COR-L47 (cell line): ENCODE measurements around the gene PTCRA.
"Not testable (repeated sequence)": the region's sequence is repeated elsewhere in the genome, so short reads cannot be mapped to it uniquely, and the experiment has no call there.

Experiments used
- DNase-seq: peaks from one replicate; lab custom pipeline; 2025; lab: John Stamatoyannopoulos, UW

Gene PTCRA

DNA sequence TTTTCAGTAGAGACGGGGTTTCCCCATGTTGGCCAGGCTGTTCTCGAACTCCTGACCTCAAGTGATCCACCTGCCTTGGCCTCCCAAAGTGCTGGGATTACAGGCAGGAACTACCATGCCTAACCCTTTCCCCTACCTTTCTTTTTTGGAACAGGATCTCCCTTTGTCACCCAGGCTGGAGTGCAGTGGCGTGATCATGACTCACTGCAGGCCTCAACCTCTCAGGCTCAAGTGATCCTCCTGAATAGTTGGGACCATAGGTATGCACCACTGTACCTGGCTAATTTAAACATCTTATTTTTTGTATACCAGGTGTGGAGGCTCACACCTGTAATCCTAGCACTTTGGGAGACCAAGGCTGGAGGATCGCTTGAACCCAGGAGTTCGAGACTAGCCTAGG, 25.5 kb downstream of the PTCRA start:
- not testable (repeated sequence) for DNase-seq

DNA sequence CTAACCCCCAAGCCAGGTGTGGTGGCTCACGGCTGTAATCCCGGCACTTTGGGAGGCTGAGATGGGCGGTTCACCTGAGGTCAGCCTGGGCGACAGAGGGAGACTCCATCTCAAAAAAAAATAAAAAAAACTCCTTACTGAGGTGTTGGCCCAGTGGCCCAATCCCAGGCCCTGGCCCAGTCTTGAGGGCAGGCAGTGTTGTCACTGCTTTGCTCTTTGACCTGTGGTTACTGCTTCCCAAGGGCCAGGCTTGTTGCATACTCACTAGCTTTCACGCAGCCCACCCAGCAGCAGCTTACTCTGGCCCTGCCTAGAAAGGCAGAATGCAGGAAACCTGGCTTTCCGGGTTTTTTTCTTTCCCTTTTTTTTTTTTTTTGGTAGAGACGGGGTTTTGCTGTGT, 26.6 kb downstream of the PTCRA start:
- DNase-seq: no peak

DNA sequence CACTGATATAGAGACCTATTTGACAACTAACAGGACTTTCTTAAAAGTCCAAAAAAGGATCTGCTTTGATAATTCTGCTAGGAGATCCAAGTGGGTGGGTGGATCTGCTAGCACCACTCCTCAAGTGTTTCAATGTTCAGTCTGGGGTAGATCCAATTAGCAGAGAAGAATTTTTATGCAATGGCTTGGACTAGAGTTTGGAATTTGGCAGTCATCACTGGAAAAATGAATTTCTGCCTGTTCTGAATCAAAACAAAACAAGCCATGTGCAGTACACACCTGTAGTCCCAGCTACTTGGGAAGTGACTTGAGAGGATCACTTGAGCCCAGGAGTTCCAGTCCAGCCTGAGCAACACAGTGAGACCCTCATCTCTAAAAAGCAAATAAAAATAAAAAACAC, 32.1 kb downstream of the PTCRA start:
- DNase-seq: no peak

DNA sequence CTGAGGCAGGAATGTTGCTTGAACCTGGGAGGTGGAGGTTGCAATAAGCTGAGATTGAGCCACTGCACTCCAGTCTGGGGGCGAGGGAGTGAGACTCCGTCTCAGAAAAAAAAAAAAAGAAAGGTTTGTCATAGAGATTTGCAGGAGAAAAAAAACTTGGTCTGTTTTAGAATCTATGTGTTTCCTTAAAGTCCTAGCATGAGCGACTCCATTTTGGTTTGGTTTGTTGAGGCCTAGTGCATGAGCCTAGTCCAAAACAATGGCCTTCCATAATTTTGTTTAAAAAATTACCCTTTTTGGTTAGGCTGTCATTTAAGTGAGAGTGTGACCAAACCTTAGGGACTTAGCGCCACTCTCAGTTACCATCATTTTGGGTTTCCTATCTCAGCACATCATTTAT, 36.5 kb downstream of the PTCRA start:
- DNase-seq: no peak

DNA sequence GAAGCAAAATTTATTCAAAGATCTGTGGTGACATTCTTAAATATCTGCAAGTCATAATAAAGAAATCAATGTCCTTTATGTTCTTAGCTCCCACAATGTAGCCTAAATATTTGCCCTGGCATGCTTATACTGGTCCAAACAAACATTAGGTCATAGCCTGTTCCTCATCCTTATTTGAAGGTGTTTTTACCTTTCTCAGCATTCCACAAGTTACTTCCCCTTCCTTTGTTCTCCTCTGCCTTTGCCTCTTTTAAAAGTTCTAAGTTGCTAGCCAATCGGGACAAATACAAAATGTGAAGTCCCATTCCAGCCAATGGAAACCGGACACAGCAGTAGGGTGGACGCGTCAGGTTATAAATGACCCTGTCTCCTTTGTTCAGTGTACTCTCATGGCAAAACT, 38.6 kb downstream of the PTCRA start:
- DNase-seq: not testable (repeated sequence)

DNA sequence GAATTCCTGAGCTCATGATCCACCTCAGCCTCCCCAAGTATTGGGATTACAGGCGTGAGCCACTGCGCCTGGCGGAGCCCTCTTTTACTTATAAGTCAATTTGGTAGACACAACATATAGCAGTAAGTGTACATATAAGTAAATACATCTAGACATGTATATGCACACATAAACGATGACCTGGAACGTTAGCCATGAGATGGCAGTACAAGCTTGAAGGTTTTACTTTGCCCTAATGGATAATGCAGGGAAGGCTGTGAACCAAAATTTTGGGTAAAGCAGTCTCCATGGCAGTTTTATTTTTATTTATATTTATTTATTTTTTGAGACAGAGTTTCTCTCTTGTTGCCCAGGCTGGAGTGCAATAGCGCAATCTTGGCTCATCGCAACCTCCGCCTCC, 42.3 kb downstream of the PTCRA start:
- DNase-seq: no peak

DNA sequence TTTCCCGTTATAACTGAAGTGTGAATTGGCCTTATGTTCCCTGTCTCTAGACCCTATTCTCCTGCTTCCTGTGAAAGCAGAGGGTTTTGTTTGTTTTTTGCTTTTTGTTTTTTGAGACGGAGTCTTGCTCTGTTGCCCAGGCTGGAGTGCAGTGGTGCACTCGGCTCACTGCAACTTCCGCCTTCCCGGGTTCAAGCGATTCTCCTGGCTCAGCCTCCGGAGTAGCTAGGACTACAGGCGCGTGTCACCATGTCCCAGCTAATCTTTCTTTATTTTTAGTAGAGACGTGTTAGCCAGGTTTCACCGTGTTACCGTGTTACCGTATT, 44.0 kb downstream of the PTCRA start:
- no peak for DNase-seq

DNA sequence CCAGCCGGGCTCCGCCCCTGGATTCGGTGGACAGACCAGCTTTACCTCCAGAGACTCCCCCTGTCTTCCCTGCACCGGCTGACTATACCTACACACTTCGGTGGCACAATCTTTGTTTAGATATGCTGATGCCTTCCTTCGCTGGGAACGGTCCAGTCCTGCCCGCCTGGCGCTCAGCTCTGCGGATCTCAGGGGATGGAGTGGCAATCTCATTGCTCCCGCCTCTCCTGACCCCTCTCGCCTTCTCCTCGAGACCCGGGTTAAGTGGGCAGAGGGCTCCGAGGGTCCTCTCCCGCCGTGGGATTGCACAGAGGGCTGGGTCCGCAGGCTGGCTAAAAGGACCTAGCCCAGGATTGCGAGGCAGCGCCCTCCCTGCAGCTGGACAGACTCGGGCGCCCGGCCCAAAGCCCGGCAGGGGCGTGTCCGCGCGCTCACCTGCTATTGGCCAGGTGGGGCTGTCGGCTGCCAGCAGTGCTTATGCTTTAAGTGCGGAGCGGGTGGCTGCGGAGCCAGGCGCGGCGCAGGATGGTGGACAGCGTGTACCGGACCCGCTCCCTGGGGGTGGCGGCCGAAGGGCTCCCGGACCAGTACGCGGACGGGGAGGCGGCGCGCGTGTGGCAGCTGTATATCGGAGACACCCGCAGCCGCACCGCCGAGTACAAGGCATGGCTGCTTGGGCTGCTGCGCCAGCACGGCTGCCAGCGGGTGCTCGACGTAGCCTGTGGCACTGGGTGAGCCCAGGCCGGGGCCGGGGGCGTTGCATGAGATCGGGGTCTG, 44.6 kb downstream of the PTCRA start, which contains the start of gene GNMT:
GNMT (plus strand) TSS at position 512 of the 777 bp plus-strand sequence; CDS start at position 526, 14 bp downstream.
- DNase-seq: peak; percentile 64

DNA sequence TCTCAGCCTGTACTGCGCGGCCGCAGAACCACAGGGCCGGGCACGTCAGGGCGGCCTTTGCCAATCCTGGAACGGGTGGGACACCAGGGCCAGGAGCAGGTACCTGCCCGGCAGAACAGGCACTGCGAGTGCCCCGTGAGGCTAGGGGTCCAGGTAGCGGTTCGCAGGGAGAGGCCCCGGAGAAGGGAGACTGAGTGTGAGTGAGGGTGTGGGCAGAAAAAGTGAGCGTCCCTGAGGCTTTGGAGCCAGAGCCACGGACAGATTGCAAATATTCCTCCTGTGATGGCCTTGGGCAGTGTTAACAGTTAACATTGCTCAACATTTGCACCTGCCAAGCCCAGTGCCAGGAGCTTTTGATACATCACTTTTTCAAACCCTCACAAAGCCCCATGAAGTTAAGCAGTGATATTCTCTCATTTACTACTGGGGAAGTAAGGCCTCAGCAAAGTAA, 45.2 kb downstream of the PTCRA start:
- DNase-seq: no peak

DNA sequence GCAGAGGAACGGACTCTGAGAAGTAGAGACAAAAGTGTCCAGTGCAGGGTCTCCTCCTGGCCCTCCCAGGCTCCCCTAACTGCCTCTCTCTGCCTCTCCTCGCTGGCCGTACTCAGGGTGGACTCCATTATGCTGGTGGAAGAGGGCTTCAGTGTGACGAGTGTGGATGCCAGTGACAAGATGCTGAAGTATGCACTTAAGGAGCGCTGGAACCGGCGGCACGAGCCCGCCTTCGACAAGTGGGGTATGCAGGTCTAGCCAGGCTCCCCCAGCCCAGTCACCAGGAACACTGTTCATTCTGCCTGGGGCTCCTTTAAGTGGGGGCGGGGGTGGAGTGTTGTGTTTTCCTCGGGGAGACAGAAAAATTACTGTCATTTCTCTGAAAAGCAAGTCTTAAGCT, 46.2 kb downstream of the PTCRA start:
- DNase-seq: no peak

DNA sequence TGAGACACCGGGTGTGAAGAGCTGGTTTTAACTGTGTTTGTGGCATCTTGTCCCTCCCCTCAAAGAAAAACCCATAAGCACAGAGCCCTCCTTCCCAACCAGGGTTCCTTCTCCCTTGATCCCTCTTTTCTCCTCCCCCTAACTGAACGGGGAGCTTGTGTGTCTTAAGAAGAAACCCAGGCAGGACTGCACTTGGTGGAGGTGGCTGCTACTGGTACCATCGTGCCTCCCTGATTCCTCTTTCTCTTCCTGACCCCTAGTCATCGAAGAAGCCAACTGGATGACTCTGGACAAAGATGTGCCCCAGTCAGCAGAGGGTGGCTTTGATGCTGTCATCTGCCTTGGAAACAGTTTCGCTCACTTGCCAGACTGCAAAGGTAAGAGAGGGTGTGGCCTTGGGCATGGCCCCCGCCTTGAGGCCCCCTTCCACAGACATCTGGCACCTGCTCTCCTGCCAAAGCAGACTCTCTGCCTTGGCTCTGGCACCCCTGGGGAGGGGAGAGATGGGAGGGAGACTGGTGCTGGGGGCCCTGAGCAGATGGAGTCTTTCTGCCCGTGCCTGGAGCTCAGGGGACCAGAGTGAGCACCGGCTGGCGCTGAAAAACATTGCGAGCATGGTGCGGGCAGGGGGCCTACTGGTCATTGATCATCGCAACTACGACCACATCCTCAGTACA, 46.8 kb downstream of the PTCRA start:
- DNase-seq: no peak

DNA sequence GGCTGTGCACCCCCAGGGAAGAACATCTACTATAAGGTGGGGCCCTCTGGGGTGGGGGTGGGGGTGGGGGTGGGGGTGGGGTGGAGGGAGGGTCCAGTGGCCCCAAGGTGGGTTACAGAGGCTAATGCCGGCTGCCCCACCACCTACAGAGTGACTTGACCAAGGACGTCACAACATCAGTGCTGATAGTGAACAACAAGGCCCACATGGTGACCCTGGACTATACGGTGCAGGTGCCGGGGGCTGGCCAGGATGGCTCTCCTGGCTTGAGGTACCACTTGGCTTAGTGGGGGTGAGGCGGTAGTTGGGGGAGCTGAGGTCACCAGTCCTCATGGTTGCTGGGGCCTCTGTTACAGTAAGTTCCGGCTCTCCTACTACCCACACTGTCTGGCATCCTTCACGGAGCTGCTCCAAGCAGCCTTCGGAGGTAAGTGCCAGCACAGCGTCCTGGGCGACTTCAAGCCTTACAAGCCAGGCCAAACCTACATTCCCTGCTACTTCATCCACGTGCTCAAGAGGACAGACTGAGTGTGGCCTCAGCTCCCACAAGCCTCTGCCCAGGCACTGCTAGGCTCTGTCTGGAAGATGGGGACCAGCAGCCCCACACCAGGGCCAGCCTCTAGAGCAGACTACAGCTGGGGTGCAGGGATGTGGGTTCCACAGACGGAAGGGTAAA, 47.5 kb downstream of the PTCRA start:
- no peak for DNase-seq

DNA sequence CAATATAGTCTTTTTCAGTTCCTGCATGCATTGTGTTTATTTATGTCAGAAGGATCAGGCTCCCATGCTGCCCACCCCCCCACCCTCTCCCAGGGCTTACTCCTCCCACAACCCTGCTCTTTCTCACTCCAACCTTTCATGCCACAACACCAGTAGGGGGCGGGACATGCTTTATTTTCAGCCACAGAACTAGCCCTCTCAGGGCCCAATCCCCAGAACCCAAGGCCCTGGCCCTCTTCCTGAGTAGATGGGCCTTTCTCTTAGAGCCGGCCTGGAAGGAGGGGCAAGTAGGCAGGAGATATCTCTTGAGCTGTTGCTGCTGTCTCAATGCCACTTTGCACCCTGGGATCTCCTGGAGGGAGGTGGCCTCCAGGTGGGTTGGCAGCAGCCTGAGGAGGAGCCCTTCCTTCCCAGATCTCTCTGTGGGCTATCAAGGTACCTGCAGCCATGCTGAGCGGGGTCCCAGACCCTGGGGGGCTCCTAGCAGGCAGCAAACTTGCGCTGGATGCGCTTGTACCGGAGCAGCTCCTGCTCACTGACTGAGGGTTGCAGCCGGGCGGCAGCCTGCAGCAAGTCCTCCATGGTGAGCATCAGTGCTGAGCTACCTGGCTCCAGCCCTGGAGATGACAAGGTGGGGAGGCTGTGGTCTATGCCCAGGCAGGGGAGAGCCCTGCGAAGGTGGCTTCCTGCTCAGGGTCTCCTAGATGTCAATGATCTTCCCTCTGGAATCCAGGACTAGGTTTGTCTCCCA, 48.2 kb downstream of the PTCRA start:
- peak; percentile 34 for DNase-seq

DNA sequence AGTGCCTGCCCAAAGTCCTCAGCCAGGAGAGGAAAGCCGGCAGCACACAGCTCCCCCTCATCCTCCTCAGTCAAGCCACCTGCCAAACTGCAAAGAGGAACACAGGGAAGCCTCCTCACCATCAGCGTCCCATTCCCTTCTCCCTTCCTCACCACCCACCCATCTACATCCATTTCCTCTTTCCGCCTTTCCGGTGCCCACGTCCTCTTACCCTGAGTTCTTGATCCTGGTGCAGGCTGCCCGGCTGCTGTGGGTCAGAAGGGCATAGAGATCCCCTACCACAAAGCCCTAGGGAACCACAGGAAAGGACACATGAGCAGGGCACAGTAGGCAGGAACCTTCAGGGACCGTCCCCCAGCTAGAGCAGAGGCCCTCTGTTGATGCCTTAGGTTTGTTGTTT, 50.7 kb downstream of the PTCRA start:
- no peak for DNase-seq

DNA sequence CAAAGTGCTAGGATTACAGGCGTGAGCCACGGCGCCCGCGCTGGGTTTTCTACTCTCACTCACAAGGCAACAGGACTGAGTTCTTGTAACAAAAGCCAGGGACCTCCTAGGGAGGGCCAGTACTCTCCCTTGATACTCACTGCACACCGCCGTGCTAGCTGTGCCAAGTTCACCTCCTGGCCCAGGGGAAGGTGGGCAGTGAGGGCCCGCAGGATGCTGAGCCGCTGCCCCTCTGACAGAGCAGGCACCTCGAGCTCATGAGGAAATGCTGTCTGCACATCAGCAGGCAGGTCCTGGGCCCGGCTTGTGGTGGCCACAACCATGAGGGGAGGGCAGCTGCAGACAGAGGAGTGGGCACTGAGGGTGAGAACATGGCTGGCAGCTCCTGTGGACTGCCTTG, 51.4 kb downstream of the PTCRA start:
- no peak for DNase-seq

DNA sequence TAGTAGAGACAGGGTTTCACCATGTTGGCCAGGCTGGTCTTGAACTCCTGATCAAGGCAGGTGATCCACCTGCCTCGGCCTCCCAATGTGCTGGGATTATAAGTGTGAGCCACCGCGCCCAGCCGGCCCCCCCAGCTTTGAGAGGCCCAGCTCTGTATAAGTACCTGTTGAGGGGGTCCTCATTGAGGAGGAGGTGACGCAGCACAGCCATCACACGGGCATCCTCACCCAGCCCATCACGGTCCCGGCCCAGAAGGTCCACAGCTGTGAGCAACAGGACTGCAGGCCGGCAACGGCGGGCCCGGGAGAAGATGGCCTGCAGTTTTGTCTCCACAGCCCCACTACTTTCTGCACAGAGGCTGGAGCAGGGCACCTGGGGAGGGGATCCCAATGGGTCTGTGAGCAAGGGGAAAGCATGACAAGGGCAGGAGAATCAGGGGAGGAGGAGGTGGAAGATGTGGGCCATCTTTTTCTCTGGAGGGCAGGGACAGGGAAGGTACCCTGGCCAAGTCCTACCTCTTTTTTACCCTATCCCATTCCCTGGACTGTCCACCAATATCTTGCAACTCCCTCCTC, 52.4 kb downstream of the PTCRA start:
- no peak for DNase-seq

DNA sequence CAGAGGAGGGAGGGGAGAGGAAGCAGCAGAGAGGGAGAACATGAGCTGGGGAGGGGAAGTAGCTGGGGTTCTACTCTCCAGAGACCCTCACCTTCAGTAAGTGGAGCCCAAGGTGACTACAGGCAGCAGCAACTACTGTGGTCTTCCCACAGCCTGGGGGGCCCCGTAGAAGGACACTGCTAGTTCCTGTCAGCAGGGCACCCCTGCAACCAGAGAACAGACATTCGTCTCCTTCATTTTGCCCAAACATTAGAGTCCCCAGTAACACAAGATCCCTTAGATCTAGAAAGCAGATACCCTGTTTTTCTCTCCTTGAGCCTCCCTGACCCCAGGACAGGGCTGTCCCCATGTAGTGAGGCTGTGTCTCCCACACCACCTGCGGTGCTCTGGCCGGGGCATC, 52.9 kb downstream of the PTCRA start:
- DNase-seq: no peak

DNA sequence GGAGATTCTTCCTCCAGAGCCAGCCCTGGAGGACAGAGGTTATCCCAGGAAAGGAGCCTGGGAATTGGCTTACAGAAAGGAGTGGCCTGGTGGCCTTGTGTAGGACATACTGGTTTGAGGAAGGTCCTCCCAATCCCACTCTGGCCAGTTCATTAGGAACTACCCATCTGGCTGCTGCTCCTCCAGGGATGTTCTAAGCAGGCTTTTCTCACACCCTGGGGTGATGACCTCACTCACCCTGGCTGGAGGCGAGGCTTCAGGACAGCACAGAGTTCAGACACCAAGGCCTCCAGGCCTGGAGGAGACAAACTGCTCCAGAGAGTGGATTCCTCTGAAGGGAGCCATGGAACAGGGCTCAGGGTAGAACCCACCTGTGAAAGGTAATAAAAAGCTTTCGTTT, 53.6 kb downstream of the PTCRA start:
- DNase-seq: no peak

DNA sequence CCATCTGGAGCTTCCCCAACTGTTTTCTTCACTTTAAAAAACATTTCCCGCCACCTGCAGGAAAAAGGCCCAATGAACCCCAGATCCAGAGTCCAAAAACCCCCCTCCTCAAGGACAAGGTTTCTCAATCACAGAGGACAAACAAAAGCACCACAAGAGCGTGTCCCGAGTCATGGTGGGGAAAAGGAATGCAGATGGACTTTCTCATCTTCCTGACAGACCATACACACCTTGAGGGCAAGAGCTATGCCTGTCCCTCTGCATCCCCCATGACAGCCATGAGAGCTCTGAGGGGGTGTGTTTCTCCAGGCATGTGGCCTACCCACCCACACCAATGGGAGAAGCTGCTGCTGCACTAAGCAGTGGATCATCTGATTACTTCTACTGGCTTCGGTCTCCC, 54.1 kb downstream of the PTCRA start:
- no peak for DNase-seq

DNA sequence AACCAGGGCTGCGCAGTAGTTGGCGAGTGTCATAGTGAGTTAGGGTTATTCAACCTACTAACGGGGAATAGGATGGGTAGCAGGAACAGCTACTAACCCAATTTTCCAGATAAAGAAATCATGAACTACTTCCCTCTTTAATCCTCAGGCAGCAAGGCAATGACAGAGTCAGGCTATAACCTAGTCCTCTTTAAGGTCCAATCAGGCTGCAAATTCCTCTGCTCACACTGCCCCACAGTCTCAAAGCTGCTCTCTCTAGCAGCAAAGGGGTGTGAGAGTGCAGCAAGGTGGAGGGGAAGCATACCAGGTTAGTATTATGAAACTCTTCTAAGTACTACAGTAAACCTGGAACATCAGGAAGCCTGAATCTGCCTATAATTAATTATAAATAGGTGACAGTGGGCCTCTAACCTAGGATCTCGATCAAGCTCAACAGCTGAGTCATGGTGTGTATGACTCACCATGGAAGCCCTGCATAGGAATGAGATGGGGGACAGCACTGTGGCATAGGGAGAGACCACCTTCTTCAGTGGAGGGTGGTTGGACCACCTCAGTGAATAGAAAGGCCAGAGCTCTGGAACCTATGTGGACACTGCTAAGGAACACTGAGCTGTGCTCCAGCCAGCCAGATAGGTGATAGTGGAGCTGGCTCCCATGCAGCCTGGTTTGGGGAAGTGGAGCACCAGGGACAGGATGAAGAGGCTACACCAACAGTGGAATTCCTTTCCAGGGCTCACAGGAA, 55.2 kb downstream of the PTCRA start:
- no peak for DNase-seq

DNA sequence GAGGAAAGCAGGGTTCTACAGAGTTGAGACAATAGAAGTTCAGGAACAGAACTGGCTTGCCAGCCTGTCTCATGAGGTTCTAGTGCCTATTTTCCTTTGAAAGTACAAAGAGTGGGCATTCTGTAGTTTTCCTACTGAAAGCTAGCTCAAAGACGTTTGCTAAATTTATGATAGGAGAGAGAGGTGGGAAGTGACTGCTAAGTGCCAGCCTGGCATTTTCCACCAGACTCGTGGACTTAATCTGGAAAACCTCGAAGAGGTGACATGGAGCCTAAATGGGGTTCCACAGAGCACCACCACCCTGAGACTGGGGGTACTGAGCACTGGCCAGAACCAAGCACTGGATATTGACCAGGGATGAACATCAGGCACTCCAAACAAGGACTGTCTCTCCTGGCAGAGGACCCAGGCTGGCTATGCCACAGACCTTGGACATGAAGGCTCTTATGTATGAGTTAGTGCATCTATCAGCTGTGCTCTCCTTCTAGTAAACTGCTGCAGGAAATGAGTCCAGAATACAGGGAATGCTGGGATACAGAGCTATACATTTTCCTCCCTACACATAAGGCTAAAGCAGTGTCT, 56.0 kb downstream of the PTCRA start:
- DNase-seq: no peak
